Measurements from ENCODE around the gene ATP4B. TPM values are rescaled to one million over a fixed set of nuclear protein-coding genes. Genes with fewer than 3 reads are reported as not detected.

Gene ATP4B
- total and polyA plus RNA-seq, 7 donors: 0.04 TPM; not detected in 6

GRCh38 chr13:113654175-113654560 is 3.8 kb downstream of the ATP4B start:
- ATAC-seq (no peak), DNase-seq (no peak)
- Histone ChIP-seq H3K27me3 (ENCODE audit: insufficient read depth in 3 of 3, low read length in 2 of 3) (peaks cover 0 to 2% (median 0%) of the 10 kb centered on the region in 3 donors), H3K27ac (no peak overlapping the region), H3K4me3 (no peak overlapping the region), H3K36me3 (ENCODE audit: insufficient read depth in 1 of 2, low read depth in 1 of 2) (no peaks in the 10 kb centered on the region), H3K4me1 (no peaks in the 10 kb centered on the region), H3K9me3 (no peaks in the 10 kb centered on the region)
- intact Hi-C loops (cut with DNase I): no loop called here
- 56 to 68% (median 65%) methylated on average over 9 of the region's 9 CpGs for WGBS, 3 donors
- no peak for TF ChIP-seq CTCF (IDR thresholded peaks at IDR 0.05)

- DNase-seq (peak in 1 of 2 donors; percentile 50), ATAC-seq (no peak)
- peaks cover 0 to 1% (median 0%) of the 10 kb centered on the region in 3 donors for H3K27me3 ChIP-seq (ENCODE audit: insufficient read depth in 3 of 3, low read length in 2 of 3)
- H3K27ac ChIP-seq: no peak overlapping the region
- H3K4me3 ChIP-seq: no peak overlapping the region
- 49 to 57% (median 57%) methylated on average over 24 of the region's 24 CpGs for WGBS, 3 donors
- no peaks in the 10 kb centered on the region for H3K4me1 ChIP-seq
- no peaks in the 10 kb centered on the region for H3K9me3 ChIP-seq
- TF ChIP-seq CTCF (IDR thresholded peaks at IDR 0.05): no peak
- H3K36me3 ChIP-seq (ENCODE audit: insufficient read depth in 1 of 2, low read depth in 1 of 2): no peaks in the 10 kb centered on the region
- intact Hi-C loops (cut with DNase I): no loop called here
These were observed 4.5 kb downstream of the ATP4B start for GRCh38 chr13:113653264-113654174.

- ATAC-seq: no peak
These were observed 5.4 kb downstream of the ATP4B start for GRCh38 chr13:113652404-113653263.

More at GRCh38 chr13:113652404-113653263, 5.4 kb downstream of the ATP4B start:
- H3K27ac ChIP-seq: no peak overlapping the region
- no peaks in the 10 kb centered on the region for H3K27me3 ChIP-seq (ENCODE audit: insufficient read depth in 3 of 3, low read length in 2 of 3)
- DNase-seq: peak in 1 of 2 donors; percentile 47
- intact Hi-C loops (cut with DNase I): no loop called here
- H3K4me1 ChIP-seq: peaks cover 4% of the 10 kb centered on the region
- H3K4me3 ChIP-seq: no peak overlapping the region
- WGBS, 3 donors: 89 to 92% (median 91%) methylated on average over 24 of the region's 24 CpGs
- H3K36me3 ChIP-seq (ENCODE audit: insufficient read depth in 1 of 2, low read depth in 1 of 2): no peaks in the 10 kb centered on the region
- H3K9me3 ChIP-seq: no peaks in the 10 kb centered on the region
- TF ChIP-seq CTCF (IDR thresholded peaks at IDR 0.05): no peak
